NCI-H2081 (cell line): ENCODE measurements around the gene ERICH2.

Source experiments
- DNase-seq, 2 experiments: peaks; one replicate each; lab custom pipeline; 2025; lab: John Stamatoyannopoulos, UW

ERICH2 gene

DNA sequence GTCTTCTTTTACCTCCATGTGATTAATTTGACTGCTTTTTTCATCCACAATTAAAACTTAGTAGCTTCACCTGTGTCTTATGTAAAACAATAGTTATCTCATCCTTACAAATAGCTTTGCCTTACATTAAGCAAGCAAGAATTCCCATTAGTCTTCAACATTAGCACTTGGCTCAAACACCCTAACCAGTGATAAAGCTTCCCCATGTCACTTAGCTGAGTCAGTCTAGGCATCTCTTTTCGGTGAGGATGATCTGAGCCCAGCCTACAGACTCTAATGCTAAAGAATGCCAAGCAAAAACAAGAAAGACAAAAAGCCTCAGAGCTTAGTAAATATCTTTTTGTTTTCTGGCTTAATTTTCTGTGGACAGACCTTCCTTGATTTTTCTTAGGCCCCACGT, 72.6 kb downstream of the ERICH2 start:
- DNase-seq, result no peak

DNA sequence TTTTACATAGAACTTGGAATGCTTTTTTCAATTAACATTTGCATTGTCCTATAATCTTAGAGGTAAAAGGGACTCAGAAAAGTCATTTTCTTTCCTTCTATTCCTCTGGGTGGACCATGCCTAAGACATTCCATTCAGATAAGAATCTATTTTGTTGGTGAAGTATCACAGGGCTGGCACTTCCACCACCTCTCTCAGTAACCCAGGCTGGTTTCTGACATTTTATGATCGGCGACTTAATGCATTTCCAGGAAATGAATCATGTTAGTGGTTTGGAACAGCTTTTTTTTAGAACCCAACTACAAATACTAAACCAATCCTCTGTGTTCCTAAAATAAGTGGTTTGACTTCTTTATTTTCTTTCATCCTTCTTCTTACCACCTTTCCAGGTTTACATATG, 73.5 kb downstream of the ERICH2 start:
- DNase-seq, result no peak

DNA sequence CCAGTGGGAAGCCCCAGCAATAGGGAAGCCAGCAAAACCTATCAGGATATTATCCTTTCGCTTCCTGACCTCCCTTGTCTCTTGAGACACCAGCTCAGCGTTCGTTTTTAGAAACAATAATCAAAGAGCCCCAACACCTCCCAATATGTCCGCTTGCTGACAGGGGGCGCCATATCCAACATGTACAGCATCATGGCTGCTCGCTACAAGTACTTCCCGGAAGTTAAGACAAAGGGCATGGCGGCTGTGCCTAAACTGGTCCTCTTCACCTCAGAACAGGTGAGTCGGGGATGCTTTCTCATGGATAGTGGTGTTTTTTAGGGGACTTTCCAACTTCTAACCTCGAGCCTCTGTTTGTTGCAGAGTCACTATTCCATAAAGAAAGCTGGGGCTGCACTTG, 75.2 kb downstream of the ERICH2 start:
- no peak for DNase-seq

DNA sequence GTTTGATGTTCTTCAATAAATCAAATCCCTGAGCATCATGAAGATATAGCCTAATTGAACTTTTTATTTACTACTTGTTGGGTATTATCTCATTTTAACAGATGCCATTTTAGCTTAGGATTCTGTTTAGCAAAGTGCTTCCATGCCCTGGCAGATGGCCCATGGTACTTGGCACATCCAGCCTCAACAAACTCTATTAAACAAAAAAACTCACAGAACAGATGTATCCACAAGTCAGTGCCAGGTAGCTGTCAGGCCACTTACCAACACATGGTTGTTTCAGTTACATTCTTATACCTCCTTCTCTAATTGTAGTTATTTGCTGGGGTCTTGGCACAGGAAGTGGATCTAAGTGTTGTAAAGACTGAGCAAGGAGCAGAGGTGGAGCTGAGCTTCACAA, 76.1 kb downstream of the ERICH2 start:
- no peak for DNase-seq

DNA sequence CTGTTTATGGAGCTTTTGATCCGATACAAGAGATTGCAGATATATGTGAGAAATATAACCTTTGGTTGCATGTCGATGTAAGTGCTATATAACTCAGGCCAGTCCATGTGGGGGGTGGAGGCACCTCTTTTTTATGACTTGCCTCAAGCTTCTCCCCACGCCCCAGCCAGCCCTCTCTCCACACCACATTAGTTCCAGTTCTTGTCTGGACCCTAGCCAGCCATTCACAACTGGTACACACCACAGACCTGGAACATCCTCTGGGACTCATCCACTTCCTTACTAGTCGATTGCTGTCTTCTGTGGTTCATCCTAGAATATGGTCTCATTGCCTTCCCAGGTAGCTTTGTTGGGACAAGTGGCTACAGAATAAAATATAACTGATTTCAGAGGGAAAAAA, 77.5 kb downstream of the ERICH2 start:
- no peak for DNase-seq
